ENCODE measurements around the gene PSMD5. TPM values are rescaled to one million over a fixed set of nuclear protein-coding genes. Genes with fewer than 3 reads are reported as not detected.

PSMD5 gene
- total RNA-seq, 1 experiment from 2014 or later: 86.4 TPM

GRCh38 chr9:120837921-120838320, 4.8 kb downstream of the PSMD5 start:
- Histone ChIP-seq H3F3A (ENCODE audit: insufficient read depth, low read depth) (no peaks in the 10 kb centered on the region; the same call in 1 of the 2 replicates), H3K27me3 (ENCODE audit: insufficient read depth, low read depth) (no peaks in the 10 kb centered on the region), H4K20me1 (ENCODE audit: insufficient read depth) (peaks cover 16% of the 10 kb centered on the region), H3K9me2 (ENCODE audit: insufficient read depth) (no peaks in the 10 kb centered on the region), H2AFZ (no peak overlapping the region), H3K9me3 (ENCODE audit: insufficient read depth, low read depth) (no peaks in the 10 kb centered on the region), H3K4me1 (replicated peaks; ENCODE audit: insufficient read depth) (peaks cover 6% of the 10 kb centered on the region; the same call in 1 of the 2 replicates), H3K4me3 (no peak overlapping the region), H3K4me2 (no peak overlapping the region), H3K27ac (no peak overlapping the region), H3K36me3 (ENCODE audit: low read depth) (peaks cover 24% of the 10 kb centered on the region), H3K79me2 (ENCODE audit: low read depth) (peaks cover 55% of the 10 kb centered on the region)
- no peak for DNase-seq
- no TSS peak for BruUV-seq (replicated peaks)
- intact Hi-C loops (cut with micrococcal nuclease; ENCODE audit: unreplicated experiment): no loop called here
- TF ChIP-seq CTCF (conservative IDR thresholded peaks at IDR 0.05): no peak
- no peak for TF ChIP-seq EZH2 (IDR thresholded peaks at IDR 0.05; ENCODE audit: low read depth)
- CTCF ChIA-PET: no interaction called here
- POLR2A ChIA-PET (ENCODE audit: unreplicated experiment): no interaction called here

GRCh38 chr9:120833325-120833724, 9.4 kb downstream of the PSMD5 start:
- CTCF ChIA-PET: interaction anchor here (0.6 kb wide), 1 partner anchor 10 kb away, joined by 7 read pairs; no protein-coding TSS in a partner anchor
- intact Hi-C loops (cut with micrococcal nuclease; ENCODE audit: unreplicated experiment): no loop called here

GRCh38 chr9:120832807-120833206, 9.9 kb downstream of the PSMD5 start:
- Histone ChIP-seq H3K27ac (no peak overlapping the region), H3K9me2 (ENCODE audit: insufficient read depth) (no peaks in the 10 kb centered on the region), H3K4me2 (no peak overlapping the region), H4K20me1 (ENCODE audit: insufficient read depth) (peaks cover 8% of the 10 kb centered on the region), H3K79me2 (ENCODE audit: low read depth) (peaks cover 13% of the 10 kb centered on the region), H3K4me1 (replicated peaks; ENCODE audit: insufficient read depth) (no peaks in the 10 kb centered on the region), H3K4me3 (no peak overlapping the region), H3K27me3 (ENCODE audit: insufficient read depth, low read depth) (no peaks in the 10 kb centered on the region), H2AFZ (no peak overlapping the region), H3K9me3 (ENCODE audit: insufficient read depth, low read depth) (no peaks in the 10 kb centered on the region), H3K36me3 (ENCODE audit: low read depth) (peaks cover 47% of the 10 kb centered on the region), H3F3A (ENCODE audit: insufficient read depth, low read depth) (no peaks in the 10 kb centered on the region; the same call in 1 of the 2 replicates)
- intact Hi-C loops (cut with micrococcal nuclease; ENCODE audit: unreplicated experiment): no loop called here
- BruUV-seq (replicated peaks): no TSS peak
- CTCF ChIA-PET: no interaction called here
- no peak for TF ChIP-seq EZH2 (IDR thresholded peaks at IDR 0.05; ENCODE audit: low read depth)
- no peak for TF ChIP-seq CTCF (conservative IDR thresholded peaks at IDR 0.05)
- no peak for DNase-seq
- POLR2A ChIA-PET (ENCODE audit: unreplicated experiment): no interaction called here

More at GRCh38 chr9:120833325-120833724, 9.4 kb downstream of the PSMD5 start:
- DNase-seq: no peak
- BruUV-seq (replicated peaks): no TSS peak
- H3K4me3 ChIP-seq: no peak overlapping the region
- TF ChIP-seq CTCF (conservative IDR thresholded peaks at IDR 0.05) (no peak), EZH2 (IDR thresholded peaks at IDR 0.05; ENCODE audit: low read depth) (no peak)
- H3K4me1 ChIP-seq (replicated peaks; ENCODE audit: insufficient read depth): no peaks in the 10 kb centered on the region
- H3K36me3 ChIP-seq (ENCODE audit: low read depth): peaks cover 48% of the 10 kb centered on the region
- H3K4me2 ChIP-seq: no peak overlapping the region
- H3K27me3 ChIP-seq (ENCODE audit: insufficient read depth, low read depth): no peaks in the 10 kb centered on the region
- peaks cover 13% of the 10 kb centered on the region for H4K20me1 ChIP-seq (ENCODE audit: insufficient read depth)
- H3F3A ChIP-seq (ENCODE audit: insufficient read depth, low read depth): no peaks in the 10 kb centered on the region; the same call in 1 of the 2 replicates
- no peaks in the 10 kb centered on the region for H3K9me3 ChIP-seq (ENCODE audit: insufficient read depth, low read depth)
- peaks cover 18% of the 10 kb centered on the region for H3K79me2 ChIP-seq (ENCODE audit: low read depth)
- no peaks in the 10 kb centered on the region for H3K9me2 ChIP-seq (ENCODE audit: insufficient read depth)
- POLR2A ChIA-PET (ENCODE audit: unreplicated experiment): no interaction called here
- H2AFZ ChIP-seq: no peak overlapping the region
- no peak overlapping the region for H3K27ac ChIP-seq

Measured in PC-9 (cell line).